PC-9 (cell line): Measurements from ENCODE around the gene SLC22A12. TPM values are rescaled to one million over a fixed set of nuclear protein-coding genes. Genes with fewer than 3 reads are reported as not detected.

ENCODE experiments used
- BruUV-seq: library from RNA; stranded (reverse); fragments of 400-500 nt; replicated peaks from 2 replicates; lab custom pipeline; 2021; lab: Mats Ljungman, UMichigan
- CTCF ChIA-PET: fragments of 300-600 bp; sonication (Branson Sonifier 250); formaldehyde crosslinking; loops from one replicate; lab custom pipeline; 2022; ENCODE audit warnings: antibody characterized with exemption; lab: Charles Lee
- POLR2A ChIA-PET: fragments of 300-600 bp; sonication (Branson Sonifier 250); formaldehyde crosslinking; loops from one replicate; lab custom pipeline; 2022; ENCODE audit warnings: antibody characterized with exemption; ENCODE audit not compliant: unreplicated experiment; lab: Charles Lee
- DNase-seq, 2 experiments: peaks; one replicate each; pipeline versions ENCODE4 v3.0.0 to v3.0.0-alpha.2; 2015 to 2022; ENCODE audit warnings: mixed read lengths in 1 of 2
- H2AFZ ChIP-seq: fragments of 200-600 bp; sonication (generic); 2 replicates; pipeline ENCODE4 v1.8.1; 2017; ENCODE audit warnings: antibody characterized with exemption
- H3F3A ChIP-seq: fragments of 200-600 bp; sonication (generic); 2 replicates; pipeline ENCODE4 v1.8.1; 2017; ENCODE audit warnings: antibody characterized with exemption, mild to moderate bottlenecking, low read depth; ENCODE audit not compliant: insufficient read depth
- H3K27ac ChIP-seq: fragments of 200-600 bp; sonication (generic); 2 replicates; pipeline ENCODE4 v1.6.1; 2016; ENCODE audit warnings: mixed run types
- H3K27me3 ChIP-seq: fragments of 200-600 bp; sonication (generic); 2 replicates; pipeline ENCODE4 v1.6.1; 2016; ENCODE audit warnings: low read depth, mixed run types; ENCODE audit not compliant: insufficient read depth
- H3K36me3 ChIP-seq: fragments of 200-600 bp; sonication (generic); 2 replicates; pipeline ENCODE4 v1.6.1; 2016; ENCODE audit warnings: low read depth, mixed run types
- H3K4me1 ChIP-seq: fragments of 200-600 bp; sonication (generic); replicated peaks from 2 replicates; pipeline ENCODE4 v1.6.1; 2016; ENCODE audit warnings: mixed run types; ENCODE audit not compliant: insufficient read depth
- H3K4me2 ChIP-seq: fragments of 200-600 bp; sonication (generic); 2 replicates; pipeline ENCODE4 v1.6.1; 2017; ENCODE audit warnings: mixed run types
- H3K4me3 ChIP-seq: fragments of 200-600 bp; sonication (generic); 2 replicates; pipeline ENCODE4 v1.6.1; 2016; ENCODE audit warnings: mixed run types
- H3K79me2 ChIP-seq: fragments of 200-600 bp; sonication (generic); 2 replicates; pipeline ENCODE4 v1.6.1; 2017; ENCODE audit warnings: low read depth, mixed run types
- H3K9me2 ChIP-seq: fragments of 200-600 bp; sonication (generic); 2 replicates; pipeline ENCODE4 v1.8.1; 2017; ENCODE audit warnings: mild to moderate bottlenecking; ENCODE audit not compliant: insufficient read depth
- H3K9me3 ChIP-seq: fragments of 200-600 bp; sonication (generic); 2 replicates; pipeline ENCODE4 v1.8.1; 2016; ENCODE audit warnings: low read depth; ENCODE audit not compliant: insufficient read depth
- H4K20me1 ChIP-seq: fragments of 200-600 bp; sonication (generic); 2 replicates; pipeline ENCODE4 v1.8.1; 2017; ENCODE audit not compliant: insufficient read depth
- CTCF ChIP-seq: fragments of 200-600 bp; sonication (generic); conservative IDR thresholded peaks from 2 replicates; pipeline ENCODE4 v1.6.1; 2017; ENCODE audit warnings: mixed run types, antibody characterized with exemption, mild to moderate bottlenecking, moderate library complexity
- EZH2 ChIP-seq: fragments of 200-600 bp; sonication (generic); IDR thresholded peaks from 2 replicates; pipeline ENCODE4 v1.8.0; 2017; ENCODE audit warnings: antibody characterized with exemption, low read depth
- intact Hi-C: fragments of 100-400 bp; cut with micrococcal nuclease; formaldehyde crosslinking; loops from one replicate; pipeline ENCODE4 v1.10.0; 2022; ENCODE audit not compliant: unreplicated experiment
- total RNA-seq: library from RNA; stranded (reverse); gene quantifications from 2 replicates; pipeline ENCODE4 v1.2.3, GENCODE V29; 2021

Gene SLC22A12
- total RNA-seq, 1 experiment from 2014 or later, result not detected

DNA sequence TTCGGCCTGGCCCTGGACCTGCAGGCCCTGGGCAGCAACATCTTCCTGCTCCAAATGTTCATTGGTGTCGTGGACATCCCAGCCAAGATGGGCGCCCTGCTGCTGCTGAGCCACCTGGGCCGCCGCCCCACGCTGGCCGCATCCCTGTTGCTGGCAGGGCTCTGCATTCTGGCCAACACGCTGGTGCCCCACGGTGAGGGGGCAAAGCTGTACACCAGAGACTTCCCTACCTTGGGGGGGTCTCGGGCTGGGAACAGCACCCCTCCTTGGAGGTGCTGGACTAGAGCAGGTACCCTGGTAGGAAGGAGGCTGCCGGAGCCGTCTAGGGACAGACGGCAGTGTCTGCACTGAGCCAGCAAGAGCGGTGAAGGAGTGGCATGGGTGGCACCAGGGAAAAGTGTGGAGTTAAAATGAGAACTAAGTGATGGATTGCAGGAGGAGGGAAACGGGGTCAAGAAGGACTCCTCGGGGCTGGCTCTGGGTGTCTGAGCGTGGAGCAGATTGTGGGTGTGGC is 8.7 kb downstream of the SLC22A12 start:
- H3K9me3 ChIP-seq, result no peaks in the 10 kb centered on the region
- TF ChIP-seq CTCF (no peak), EZH2 (no peak)
- peaks cover 62% of the 10 kb centered on the region for H3K27me3 ChIP-seq
- no peak overlapping the region for H3K4me3 ChIP-seq
- CTCF ChIA-PET, result interaction anchor here (0.6 kb wide), 1 partner anchor 157 kb away, joined by 3 read pairs; no protein-coding TSS in a partner anchor
- H3K36me3 ChIP-seq, result no peaks in the 10 kb centered on the region
- H3K4me1 ChIP-seq, result no peaks in the 10 kb centered on the region
- H3F3A ChIP-seq, result no peaks in the 10 kb centered on the region
- no peak overlapping the region for H2AFZ ChIP-seq
- H3K27ac ChIP-seq, result no peak overlapping the region
- H4K20me1 ChIP-seq, result no peaks in the 10 kb centered on the region
- intact Hi-C loops, result no loop called here
- H3K79me2 ChIP-seq, result no peaks in the 10 kb centered on the region
- H3K4me2 ChIP-seq, result no peak overlapping the region
- no peak for DNase-seq
- POLR2A ChIA-PET, result no interaction called here
- H3K9me2 ChIP-seq, result no peaks in the 10 kb centered on the region
- BruUV-seq, result no TSS peak

DNA sequence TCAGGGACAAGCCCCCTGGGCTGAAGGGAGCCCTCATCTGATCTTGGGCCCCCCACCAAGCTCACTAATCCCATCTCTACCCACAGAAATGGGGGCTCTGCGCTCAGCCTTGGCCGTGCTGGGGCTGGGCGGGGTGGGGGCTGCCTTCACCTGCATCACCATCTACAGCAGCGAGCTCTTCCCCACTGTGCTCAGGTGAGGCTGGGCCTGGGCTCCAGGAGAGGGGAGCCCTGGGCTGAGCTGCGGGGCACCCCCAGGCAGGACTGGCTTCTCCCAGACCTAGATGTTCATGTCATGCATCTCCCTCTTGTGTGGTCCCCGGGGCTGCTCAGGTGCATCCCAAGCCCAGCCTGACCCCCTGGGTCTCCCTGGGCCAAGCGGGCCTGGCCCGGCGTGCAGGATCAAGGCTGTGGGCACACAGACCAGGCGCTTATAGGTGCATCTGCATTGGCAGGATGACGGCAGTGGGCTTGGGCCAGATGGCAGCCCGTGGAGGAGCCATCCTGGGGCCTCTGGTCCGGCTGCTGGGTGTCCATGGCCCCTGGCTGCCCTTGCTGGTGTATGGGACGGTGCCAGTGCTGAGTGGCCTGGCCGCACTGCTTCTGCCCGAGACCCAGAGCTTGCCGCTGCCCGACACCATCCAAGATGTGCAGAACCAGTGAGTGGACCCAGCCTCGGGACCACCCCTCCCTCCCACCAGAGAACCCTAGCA is 9.4 kb downstream of the SLC22A12 start:
- H3K4me2 ChIP-seq, result no peak overlapping the region
- no peaks in the 10 kb centered on the region for H3K36me3 ChIP-seq
- H3K27ac ChIP-seq, result no peak overlapping the region
- no peaks in the 10 kb centered on the region; the same call in 1 of the 2 replicates for H4K20me1 ChIP-seq
- BruUV-seq, result no TSS peak
- intact Hi-C loops, result no loop called here
- no peak for DNase-seq
- H3K27me3 ChIP-seq, result peaks cover 69% of the 10 kb centered on the region
- no peaks in the 10 kb centered on the region for H3K4me1 ChIP-seq
- no peak overlapping the region for H2AFZ ChIP-seq
- ChIA-PET CTCF (interaction anchor here (0.6 kb wide), 1 partner anchor 157 kb away, joined by 3 read pairs; no protein-coding TSS in a partner anchor), POLR2A (no interaction called here)
- H3K4me3 ChIP-seq, result no peak overlapping the region
- H3K9me3 ChIP-seq, result no peaks in the 10 kb centered on the region
- H3F3A ChIP-seq, result no peaks in the 10 kb centered on the region
- H3K9me2 ChIP-seq, result no peaks in the 10 kb centered on the region
- no peak for TF ChIP-seq EZH2
- TF ChIP-seq CTCF, result no peak
- no peaks in the 10 kb centered on the region for H3K79me2 ChIP-seq

DNA sequence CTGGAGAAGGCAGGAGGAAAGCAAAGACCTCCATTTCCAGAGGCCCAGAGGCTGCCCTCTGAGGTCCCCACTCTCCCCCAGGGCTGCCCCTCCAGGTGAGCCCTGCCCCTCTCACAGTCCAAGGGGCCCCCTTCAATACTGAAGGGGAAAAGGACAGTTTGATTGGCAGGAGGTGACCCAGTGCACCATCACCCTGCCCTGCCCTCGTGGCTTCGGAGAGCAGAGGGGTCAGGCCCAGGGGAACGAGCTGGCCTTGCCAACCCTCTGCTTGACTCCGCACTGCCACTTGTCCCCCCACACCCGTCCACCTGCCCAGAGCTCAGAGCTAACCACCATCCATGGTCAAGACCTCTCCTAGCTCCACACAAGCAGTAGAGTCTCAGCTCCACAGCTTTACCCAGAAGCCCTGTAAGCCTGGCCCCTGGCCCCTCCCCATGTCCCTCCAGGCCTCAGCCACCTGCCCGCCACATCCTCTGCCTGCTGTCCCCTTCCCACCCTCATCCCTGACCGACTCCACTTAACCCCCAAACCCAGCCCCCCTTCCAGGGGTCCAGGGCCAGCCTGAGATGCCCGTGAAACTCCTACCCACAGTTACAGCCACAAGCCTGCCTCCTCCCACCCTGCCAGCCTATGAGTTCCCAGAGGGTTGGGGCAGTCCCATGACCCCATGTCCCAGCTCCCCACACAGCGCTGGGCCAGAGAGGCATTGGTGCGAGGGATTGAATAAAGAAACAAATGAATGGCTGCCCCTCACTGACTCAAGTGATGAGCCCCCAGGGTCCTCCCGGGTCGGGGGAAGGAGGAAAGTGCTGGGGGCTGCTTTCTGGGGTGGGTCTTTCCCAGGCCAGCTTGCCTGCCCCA is 10.8 kb downstream of the SLC22A12 start:
- BruUV-seq, result no TSS peak
- no peaks in the 10 kb centered on the region for H3K79me2 ChIP-seq

More for the DNA sequence above, 10.8 kb downstream of the SLC22A12 start:
- Histone ChIP-seq H3F3A (no peaks in the 10 kb centered on the region), H3K36me3 (no peaks in the 10 kb centered on the region), H2AFZ (no peak overlapping the region), H4K20me1 (no peaks in the 10 kb centered on the region; the same call in 1 of the 2 replicates), H3K27ac (no peak overlapping the region), H3K4me2 (no peak overlapping the region), H3K4me3 (no peak overlapping the region), H3K9me3 (no peaks in the 10 kb centered on the region), H3K27me3 (peaks cover 74% of the 10 kb centered on the region), H3K4me1 (no peaks in the 10 kb centered on the region), H3K9me2 (no peaks in the 10 kb centered on the region)
- no peak for DNase-seq
- no peak for TF ChIP-seq CTCF
- TF ChIP-seq EZH2, result no peak
- ChIA-PET CTCF (no interaction called here), POLR2A (interaction anchor here (0.6 kb wide), 1 partner anchor 17 kb away, joined by 3 read pairs; no protein-coding TSS in a partner anchor)
- intact Hi-C loops, result no loop called here
